PFSK-1 (cell line): ENCODE data around the gene MUCL1.

Experiments used
- POLR2AphosphoS5 ChIP-seq: IDR thresholded peaks from 2 replicates; pipeline ENCODE4 v1.6.1; 2012; ENCODE audit warnings: low read depth, mild to moderate bottlenecking, control low read depth, low read length, moderate library complexity
- REST ChIP-seq, 2 experiments: IDR thresholded peaks; 2 replicates each; pipeline versions ENCODE4 v1.6.1 to v1.8.0; 2011 to 2012; ENCODE audit warnings: low read depth in 2 of 2, low read length in 2 of 2, control low read depth in 1 of 2, inconsistent platforms in 1 of 2, mild to moderate bottlenecking in 1 of 2, moderate library complexity in 1 of 2; ENCODE audit not compliant: insufficient read depth in 1 of 2
- TAF1 ChIP-seq: IDR thresholded peaks from 2 replicates; pipeline ENCODE4 v1.6.1; 2012; ENCODE audit warnings: low read length, control low read depth, borderline replicate concordance; ENCODE audit not compliant: insufficient read depth

- TF ChIP-seq POLR2AphosphoS5 (no peak), REST (IDR thresholded peaks at IDR 0.05; ENCODE audit: insufficient read depth in 1 of 2, low read depth in 2 of 2, low read length in 2 of 2) (no peak), TAF1 (no peak)
These were observed 16.3 kb downstream of the MUCL1 start for GRCh38 chr12:54870617-54871016.
